Measurements from ENCODE around the gene BCL7C.

Gene BCL7C

DNA sequence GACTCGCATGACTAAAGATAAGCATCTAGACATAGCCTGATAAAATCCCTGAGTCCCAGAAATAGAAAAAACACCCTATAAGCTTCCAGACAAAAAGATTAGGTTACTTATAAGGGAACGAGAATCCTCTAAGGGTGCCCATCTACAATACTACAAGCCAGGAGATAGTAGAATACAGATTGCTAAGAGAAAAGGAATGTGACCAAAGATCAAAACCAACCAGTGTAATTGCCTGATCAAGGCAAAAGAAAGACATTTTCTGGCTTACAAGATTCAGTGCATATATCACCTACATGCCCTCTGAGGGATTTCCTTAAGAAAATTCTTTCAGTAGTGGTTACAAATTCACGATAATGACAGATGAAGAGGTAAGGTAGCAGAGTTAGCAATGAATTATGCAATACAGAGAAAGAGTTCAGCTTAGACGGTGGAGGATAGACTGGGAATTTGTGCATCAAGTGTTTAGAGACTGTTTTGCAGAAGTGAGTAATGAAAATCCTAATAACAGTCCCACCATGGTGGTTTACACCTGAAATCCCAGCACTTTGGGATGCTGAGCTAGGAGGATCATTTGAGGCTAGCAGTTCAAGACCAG is 35.0 kb downstream of the BCL7C start:
- DNase-seq = no peak

GRCh38 chr16:30858111-30858495 is 35.8 kb downstream of the BCL7C start:
- no peak for DNase-seq

GRCh38 chr16:30853758-30854157 is 40.1 kb downstream of the BCL7C start:
- no peak for DNase-seq

GRCh38 chr16:30850246-30850645 is 43.6 kb downstream of the BCL7C start:
- DNase-seq = no peak

GRCh38 chr16:30846649-30847402 is 47.1 kb downstream of the BCL7C start:
- no peak for DNase-seq

DNA sequence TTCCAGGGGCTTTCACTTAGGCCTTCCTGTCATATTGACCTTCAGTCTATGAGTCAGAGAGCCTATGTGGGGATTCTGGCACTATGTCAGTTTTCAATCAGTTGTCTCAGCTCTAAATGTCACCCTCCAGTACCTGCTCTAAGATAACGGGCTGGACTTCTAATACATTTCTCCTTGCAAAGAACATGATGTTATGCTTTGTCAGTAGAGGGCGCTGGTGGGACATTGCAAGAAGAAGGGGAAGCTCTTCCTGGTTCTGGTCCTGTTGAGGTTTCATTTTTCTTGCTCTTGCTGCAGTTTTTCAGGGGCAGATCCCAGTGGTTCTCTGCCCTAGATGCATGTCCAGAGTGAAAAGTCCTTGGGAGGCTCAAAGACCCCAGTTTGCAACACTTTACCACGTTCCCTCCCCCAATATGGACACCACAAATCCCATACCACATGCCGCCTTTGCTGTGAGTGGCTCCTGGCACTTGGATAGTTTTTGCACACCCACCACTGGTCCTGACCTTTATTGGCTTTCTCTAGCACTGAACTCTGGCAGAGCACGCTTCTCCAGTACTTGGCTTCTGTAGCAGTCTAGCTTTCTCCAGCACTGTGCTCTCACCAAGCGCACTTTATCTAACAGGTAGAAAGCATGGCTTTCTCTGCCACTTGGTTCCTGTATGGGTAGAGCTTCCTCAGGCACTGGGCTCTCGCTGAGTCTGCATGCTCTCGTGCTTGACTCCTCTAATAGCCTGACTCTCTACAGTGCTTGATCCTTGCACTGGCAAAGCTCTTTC is 49.0 kb downstream of the BCL7C start:
- peak; percentile 59 to 72 for DNase-seq

DNA sequence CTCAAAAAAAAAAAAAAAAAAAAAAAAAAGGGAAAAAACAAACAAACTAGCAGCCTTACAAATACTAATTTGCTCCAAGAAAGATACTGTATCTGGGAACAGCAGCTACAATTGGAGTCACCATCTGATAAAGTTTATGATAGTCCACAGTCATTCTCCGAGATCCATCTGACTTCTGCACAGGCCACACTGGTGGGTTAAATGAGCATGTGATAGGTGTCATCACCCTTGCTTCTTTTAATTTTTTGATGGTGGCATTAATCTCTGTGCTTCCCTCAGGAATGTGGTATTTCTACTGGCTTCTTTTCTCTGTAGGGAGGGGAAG is 49.6 kb downstream of the BCL7C start:
- no peak for DNase-seq

DNA sequence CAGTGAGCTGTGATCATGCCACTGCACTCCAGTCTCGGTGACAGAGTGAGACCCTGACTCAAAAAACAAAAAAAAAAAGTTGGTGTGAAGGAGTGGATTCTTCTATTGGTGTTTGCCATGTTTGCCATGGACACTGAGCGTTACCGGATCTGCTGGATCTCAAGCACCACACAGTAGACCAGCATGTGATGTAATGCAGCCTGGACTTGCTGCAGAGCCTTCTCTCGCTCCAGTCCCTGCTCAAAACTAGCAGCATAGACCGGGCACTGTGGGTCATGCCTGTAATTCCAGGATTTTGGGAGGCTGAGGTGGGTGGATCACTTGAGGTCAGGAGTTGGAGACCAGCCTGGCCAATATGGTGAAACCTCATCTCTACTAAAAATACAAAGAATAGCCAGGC is 50.4 kb downstream of the BCL7C start:
- DNase-seq = no peak

GRCh38 chr16:30842971-30843370 is 50.9 kb downstream of the BCL7C start:
- no peak for DNase-seq

DNA sequence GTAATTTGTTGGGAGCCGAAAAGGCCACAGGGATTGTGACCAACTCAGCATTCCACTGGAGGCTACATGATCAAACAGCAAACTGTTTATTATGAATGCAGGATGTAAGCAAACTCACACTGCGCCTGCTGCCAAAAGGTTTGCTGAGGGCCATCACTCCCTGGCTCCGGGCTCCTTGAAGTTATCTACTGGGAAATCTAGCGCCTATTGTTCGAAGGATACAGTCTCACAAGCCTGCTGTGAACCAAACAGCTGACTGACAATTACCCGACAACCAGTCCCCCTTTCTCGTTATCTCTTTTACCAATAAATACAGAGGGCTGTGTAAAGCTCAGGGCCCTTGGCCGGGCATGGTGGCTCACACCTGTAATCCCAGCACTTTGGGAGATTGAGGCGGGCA is 52.5 kb downstream of the BCL7C start:
- no peak for DNase-seq

DNA sequence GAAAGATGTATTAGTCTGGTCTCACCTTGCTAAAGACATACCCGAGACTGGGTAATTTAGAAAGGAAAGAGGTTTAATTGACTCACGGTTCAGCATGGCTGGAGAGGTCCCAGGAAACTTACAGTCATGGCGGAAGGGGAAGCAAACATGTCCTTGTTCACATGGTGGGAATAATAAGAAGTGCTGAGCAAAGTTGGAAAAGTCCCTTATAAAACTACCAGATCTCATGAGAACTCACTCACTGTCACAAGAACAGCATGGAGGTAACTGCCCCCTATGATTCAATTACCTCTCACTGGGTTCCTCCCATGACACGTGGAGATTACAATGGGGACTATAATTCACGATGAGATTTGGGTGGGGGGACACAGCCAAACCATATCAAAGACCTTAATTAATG is 53.3 kb downstream of the BCL7C start:
- no peak for DNase-seq

- no peak for DNase-seq
These were observed 54.2 kb downstream of the BCL7C start for GRCh38 chr16:30839523-30840227.

- no peak for DNase-seq
These were observed 54.9 kb downstream of the BCL7C start for GRCh38 chr16:30838876-30839471.

DNA sequence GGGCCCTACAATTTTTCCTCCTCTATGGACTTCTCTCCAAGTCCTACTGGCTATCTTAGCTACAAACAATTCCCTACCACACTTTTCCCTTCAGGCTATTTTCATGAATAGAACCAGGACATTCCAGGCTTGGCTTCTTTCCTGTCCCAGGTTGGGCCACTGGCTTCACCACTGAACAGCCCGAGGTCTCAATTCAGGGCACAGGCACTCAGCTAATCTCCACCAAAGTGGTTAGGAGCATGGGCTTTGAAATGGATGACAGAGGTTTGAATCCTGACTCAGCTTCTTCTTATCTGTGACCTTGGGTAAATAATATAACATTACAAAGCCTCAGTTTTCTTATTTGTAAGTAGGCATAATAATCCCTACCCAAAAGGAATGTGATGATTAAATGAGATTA is 56.0 kb downstream of the BCL7C start:
- DNase-seq = no peak
